ENCODE data around the gene PDE4D.

GRCh38 chr5:59791617-59792016, 101.9 kb downstream of the PDE4D start:
- TF ChIP-seq RFX5 (IDR thresholded peaks at IDR 0.05; ENCODE audit: low read depth, low read length) (no peak), CTCF (conservative IDR thresholded peaks at IDR 0.05; ENCODE audit: low read depth, low read length) (no peak), POLR2A (IDR thresholded peaks at IDR 0.05; ENCODE audit: low read depth, low read length) (no peak), FOS (IDR thresholded peaks at IDR 0.05; ENCODE audit: low read depth, low read length) (no peak), BHLHE40 (IDR thresholded peaks at IDR 0.05; ENCODE audit: low read depth, low read length) (no peak), SMC3 (IDR thresholded peaks at IDR 0.05; ENCODE audit: low read depth, low read length) (no peak), MAFK (IDR thresholded peaks at IDR 0.05; ENCODE audit: low read depth, low read length) (no peak), CEBPB (IDR thresholded peaks at IDR 0.05; ENCODE audit: low read depth, low read length) (no peak), USF2 (IDR thresholded peaks at IDR 0.05; ENCODE audit: low read depth, low read length) (no peak), ELK1 (IDR thresholded peaks at IDR 0.05; ENCODE audit: borderline replicate concordance, low read depth, low read length) (no peak)

All from IMR-90 (cell line).